OCI-LY3 (cell line): ENCODE data around the gene SPACA6.

Experiments
- EZH2phosphoT487 ChIP-seq: fragments of 200-600 bp; shearing (Covaris generic); IDR thresholded peaks from 2 replicates; pipeline ENCODE4 v1.6.1; 2018; ENCODE audit warnings: antibody characterized with exemption, mixed run types, low read depth
- TF ChIP-seq, protein P1 (sequence below): fragments of 200-600, 300-600 bp; sonication (generic); IDR thresholded peaks from 2 replicates; pipeline ENCODE4 v1.5.1; 2014; ENCODE audit warnings: antibody characterized with exemption, low read length, low read depth

DNA sequence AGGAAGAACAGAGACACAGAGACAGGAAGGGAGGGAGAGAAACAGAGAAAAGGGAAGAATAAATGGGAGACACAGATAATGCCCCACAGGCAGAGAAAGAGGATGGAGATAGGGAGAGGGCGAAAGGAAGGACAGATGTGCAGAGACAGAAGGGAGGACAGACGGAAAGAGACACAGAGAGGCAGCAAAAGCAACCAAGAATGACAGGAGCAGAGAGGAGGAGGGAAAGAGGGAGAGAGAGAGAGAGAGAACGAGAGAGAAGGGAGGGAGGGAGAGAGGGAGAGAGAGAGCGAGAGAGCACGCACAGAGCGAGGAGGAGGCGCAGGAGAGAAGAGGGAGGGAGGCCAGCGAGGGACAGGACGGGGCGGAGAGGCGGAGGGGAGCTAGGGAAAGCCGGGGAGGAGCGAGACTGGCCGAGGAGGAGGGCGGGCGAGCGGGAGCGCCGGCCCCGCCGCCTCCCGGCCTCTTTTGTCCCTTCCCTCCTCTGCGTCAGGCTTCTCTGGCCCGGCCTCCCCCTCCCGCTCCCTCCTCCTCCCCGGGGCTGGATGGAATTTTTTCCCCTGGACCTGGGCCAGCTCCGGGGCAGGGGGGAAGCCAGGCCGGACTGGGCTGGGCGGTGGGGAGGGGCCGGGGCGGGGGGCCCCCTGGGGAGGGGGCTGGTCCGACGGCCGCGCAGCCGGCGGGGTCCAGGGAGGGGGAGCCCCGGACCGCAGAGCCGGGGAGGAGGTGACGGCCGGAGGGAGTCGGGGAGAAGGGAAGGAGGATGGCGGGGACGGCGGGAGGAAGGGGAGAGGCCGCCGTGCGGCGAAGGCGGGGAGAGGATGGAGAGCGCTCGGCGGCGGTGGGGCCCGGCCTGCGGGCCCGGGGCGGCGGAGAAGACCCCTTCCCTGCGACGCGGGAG is 4.2 kb upstream of the SPACA6 start:
- TF ChIP-seq, protein P1, sequence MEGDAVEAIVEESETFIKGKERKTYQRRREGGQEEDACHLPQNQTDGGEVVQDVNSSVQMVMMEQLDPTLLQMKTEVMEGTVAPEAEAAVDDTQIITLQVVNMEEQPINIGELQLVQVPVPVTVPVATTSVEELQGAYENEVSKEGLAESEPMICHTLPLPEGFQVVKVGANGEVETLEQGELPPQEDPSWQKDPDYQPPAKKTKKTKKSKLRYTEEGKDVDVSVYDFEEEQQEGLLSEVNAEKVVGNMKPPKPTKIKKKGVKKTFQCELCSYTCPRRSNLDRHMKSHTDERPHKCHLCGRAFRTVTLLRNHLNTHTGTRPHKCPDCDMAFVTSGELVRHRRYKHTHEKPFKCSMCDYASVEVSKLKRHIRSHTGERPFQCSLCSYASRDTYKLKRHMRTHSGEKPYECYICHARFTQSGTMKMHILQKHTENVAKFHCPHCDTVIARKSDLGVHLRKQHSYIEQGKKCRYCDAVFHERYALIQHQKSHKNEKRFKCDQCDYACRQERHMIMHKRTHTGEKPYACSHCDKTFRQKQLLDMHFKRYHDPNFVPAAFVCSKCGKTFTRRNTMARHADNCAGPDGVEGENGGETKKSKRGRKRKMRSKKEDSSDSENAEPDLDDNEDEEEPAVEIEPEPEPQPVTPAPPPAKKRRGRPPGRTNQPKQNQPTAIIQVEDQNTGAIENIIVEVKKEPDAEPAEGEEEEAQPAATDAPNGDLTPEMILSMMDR: no peak
- no peak for TF ChIP-seq EZH2phosphoT487
